Activated T-cell treated with anti-CD3 and anti-CD28 coated beads, Interleukin-2, amount 50 U/mL, for 48 hours (primary cell): Measurements from ENCODE around the gene ZPLD1.

Experiments
- DNase-seq, 2 experiments: peaks; one replicate each; pipeline ENCODE4 v3.0.0-alpha.2; 2020

ZPLD1 gene

DNA sequence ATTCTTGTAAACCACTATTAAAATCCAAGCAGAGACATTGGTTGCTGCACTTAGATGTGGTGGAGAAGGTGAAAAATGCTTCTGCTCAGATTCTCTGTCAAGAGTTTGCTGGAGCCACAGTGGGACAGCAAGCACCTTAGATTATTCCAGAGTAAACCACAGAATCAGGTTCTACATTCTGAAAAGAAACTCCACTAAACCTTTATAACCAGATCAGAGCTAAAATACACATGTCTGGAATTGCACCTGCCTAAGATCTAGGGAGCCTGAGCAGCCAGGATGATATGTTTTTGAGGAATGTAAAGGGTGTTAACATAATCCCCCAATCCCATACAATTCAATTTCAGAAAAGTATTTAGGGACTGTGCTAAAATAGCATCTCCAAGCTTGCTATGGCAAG is at the start of gene ZPLD1:
TSS of gene ZPLD1 (plus strand) at position 301 of the 400 bp plus-strand sequence. CDS start 3,473 bp downstream, outside the sequence.
- no peak for DNase-seq

DNA sequence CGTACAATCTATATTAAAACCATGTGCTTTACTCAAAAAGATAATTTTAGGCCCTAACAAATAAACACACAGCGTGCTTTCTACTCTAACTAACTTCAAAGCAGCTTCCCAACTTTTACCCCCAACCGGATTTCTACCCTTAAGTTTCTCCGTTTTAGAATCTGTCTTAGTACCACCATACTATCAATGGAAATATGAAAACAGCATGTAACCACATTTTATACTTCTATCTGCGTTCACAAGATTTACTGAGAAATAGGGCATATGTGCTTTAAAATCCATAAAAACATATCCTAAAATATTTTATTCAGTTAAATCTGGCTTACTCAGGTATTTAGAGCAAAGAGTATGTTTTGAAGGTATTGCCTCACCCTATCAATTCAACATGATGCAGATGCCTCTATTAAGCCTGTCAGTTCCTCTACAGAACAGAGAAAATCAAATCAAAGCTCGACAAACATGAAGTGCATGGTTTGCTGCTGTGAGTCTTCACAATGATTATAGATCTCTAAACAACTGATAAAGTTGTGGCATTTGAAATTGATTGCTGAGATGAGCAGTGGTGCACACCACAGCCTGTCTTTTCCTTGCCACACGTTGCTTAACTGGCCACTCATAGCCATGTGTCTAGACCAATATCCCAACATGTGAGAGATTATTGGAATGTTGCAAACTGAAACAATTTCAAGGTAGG is 44.5 kb upstream of the ZPLD1 start:
- DNase-seq = no peak

DNA sequence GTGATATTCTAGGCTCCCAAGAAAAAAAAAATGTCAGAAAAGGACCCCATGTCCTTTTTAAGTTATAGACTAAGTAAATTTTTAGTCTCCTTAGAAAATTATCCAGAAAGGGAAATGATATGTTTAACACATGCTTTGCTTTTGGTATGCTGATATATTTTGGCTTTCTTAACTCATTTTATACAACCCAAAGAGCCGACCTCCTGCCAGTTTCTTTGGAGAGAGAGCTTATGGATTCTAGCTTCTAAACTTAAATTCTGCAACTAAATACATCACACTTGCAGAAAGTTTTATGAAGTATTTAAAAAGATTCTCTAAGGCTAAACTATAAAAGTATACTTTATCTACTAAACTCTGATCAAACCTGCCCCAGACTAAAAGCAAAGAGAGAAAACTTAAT is 43.9 kb upstream of the ZPLD1 start:
- no peak for DNase-seq

DNA sequence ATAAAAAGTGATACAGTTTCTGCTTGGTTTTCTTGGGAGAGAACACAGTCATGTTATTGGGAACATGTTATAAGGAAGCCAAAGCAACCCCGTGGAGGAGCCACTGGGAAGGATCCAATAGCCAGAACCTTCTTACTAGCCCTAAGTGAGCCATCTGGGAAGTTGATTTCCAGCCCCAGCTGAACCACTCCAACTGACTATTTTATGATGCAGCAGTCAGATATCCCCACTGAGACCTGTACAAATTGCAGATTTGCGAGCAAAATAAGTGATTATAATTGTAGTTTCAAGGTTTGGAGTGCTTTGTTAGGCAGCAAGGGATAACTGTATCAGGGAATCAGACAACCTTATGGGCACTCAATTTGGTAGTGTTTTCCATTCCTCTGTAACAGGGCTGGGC is 43.3 kb upstream of the ZPLD1 start:
- no peak for DNase-seq

DNA sequence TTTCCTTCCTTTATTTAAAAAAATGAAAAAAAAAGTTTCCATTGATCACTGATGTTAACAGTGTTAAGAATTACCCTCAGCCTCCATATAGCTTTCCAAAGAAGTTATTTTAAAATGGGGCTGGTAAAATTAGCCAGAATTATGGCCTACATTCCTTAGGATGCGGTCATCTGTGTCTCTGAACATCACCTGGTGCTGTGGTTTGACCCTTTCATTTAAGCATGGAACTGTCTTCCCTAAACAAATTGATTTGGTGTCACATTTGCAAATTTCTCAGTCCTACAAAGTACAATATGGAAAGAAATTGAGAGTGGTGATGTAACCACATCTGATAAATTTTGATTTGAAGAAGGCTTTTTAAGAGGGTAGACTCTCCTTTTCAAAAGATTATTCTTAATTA is 40.3 kb upstream of the ZPLD1 start:
- DNase-seq = no peak

DNA sequence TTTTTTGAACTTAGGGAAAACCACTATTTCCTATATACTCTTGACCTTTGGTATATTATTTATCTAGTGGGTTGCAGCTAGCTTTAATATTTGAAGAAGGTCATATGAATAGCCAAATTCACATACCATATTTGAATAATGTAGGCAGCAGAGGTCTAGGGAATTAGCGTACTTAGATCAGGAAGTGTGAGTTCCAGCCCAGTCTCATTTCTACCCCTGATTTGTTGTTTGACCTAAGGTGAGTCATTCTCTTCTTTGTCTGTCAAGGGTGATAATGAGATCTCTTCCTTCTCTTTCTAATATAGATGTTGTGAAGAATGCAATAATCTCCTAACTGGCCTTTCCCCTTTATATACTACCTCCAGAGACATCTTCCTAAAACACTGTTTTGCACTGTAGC is 36.6 kb upstream of the ZPLD1 start:
- no peak for DNase-seq

DNA sequence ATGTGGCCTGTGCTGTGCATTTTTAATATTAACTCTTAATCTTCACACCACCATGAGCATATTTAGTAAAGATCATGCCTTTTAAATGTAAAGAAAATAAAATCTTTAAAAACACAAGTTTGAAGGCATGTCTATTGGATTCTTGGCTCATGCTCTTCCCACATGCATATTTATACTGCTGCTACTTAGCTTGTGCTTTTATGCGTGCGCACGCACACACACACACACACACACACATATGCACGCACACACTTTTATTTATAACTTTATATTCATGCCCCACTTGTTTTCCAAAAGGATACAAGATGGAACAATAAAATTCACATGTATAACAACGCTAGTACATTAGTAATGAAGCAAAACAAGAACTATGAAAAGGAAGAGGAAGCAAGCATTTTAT is 36.1 kb upstream of the ZPLD1 start:
- no peak for DNase-seq

DNA sequence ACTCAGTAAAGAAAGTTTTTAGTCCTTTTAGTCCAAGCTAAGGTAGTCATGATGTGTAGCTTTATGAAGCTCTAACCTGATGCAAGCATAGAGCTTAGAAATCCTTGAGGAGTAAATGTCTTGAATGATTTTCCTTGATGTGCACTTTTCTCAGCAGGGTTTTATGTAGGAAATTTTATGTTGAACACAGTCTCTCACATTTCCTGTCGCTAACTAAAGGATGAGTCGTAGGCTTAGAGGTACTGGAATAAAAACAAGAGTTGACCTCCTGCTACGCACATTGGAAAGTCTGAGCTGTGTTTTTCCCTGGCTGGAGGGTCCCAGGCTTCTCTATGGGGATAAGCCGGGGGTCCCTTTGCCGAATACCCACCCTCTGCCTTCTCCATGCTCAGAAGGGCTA is 34.7 kb upstream of the ZPLD1 start:
- no peak for DNase-seq

DNA sequence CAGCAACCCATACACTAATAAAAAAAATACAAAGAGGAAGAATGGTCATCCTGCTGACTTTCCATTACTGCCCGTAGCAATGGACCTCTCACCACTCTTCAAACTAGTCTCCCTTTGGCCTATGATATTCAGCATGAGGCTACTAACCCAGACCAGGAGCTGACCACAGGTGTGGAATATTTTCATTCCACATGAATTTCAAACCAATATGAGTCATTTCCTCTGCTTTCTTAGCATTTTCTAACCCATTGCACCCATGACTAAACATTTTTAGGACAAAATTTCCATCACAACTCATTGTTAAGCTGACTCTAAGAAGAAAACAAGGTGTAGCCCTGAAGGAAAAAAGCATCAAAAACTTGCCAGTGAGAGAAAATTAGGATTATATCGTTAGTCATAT is 34.0 kb upstream of the ZPLD1 start:
- no peak for DNase-seq

DNA sequence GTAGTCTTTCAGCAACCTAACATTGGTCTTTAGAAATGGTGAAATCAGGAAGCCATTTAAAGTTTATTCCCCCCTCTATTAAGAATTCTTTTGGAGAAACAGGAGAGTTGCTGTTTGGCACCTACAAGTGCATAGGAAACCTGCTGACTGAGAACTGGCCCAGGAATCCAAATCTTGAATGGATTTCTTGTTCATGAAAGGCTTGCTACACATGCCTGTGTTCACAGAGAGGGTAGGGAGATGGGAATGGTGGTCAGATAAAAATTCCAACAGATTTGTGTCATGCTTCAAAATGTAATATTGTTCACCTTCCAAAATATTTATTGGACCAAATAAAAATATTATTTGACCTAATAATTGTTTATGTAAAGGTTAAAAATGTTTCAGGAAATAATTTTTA is 24.2 kb upstream of the ZPLD1 start:
- DNase-seq = no peak

DNA sequence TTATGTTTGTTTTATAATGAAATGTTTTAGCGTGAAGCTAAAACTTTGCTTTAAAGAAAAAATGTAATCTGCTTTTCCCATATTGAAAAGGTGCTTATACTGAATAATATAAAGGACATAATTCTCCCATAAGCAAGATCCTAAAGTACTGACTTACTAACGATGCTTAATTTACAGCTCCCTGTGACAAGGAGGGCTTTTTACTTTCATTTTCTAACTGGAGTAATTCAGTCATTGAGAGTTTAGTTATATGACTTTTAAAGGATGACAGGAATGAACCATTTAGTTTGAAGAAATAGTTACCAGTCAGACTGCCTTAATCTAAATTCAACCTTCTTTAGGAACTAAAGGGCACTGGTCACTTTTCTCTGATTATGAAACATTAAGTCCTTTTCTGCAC is 19.3 kb upstream of the ZPLD1 start:
- no peak for DNase-seq

DNA sequence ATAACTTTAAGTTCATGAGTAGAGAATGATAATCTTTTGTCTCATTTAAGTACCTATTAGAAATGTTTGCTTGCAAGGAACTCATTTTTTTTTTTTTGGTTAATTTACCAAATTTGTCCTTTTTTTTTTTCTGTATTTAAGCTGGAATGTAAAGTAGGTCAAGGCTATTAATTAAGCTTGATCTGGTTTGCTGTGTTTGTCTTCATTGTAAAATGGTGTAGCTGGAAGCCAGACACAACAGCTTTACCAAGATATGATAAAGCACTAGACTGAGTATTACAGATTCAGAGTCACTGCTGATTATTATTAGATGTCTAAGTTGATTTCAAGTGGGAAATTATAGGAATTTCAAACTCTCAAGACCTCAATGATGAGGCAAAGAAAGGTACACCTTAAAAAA is 15.0 kb upstream of the ZPLD1 start:
- DNase-seq = no peak

DNA sequence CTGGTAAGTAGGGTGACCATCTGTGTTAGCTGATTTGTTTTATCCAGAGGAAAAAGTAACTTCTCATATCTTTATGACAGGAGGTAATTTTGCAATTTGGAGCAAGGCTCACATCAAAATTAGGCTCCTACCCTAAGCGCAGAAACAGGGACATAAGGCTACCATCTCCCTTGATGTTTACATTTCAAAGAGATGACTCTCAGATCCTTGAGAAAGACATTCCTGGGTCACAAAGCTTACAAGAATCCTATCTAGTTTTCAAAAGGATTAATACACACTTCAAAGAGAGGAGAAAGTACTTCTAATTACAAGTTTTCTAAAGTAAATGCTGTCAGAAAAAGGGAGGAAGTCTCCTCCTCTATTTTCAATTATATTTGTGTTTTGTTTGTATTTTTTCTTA is 7.0 kb downstream of the ZPLD1 start:
- no peak for DNase-seq

DNA sequence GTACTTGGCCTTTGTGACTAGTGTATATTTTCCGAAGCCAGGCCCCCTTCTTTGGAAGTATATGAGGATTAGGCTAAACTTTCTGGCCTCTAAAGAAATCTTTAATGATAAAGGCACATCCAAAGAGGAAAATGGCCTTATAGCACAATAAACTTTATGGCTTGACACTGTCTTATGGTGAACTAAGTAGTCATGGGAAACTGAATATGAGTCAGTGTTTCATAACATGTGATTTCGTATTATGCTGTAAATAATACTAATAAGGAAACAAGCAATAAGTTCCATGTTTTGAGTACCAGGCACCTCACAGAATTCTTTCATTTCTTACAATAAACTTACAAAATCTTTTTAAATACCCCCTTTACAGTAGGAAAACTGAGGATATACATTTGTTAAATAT is 8.2 kb downstream of the ZPLD1 start:
- no peak for DNase-seq

DNA sequence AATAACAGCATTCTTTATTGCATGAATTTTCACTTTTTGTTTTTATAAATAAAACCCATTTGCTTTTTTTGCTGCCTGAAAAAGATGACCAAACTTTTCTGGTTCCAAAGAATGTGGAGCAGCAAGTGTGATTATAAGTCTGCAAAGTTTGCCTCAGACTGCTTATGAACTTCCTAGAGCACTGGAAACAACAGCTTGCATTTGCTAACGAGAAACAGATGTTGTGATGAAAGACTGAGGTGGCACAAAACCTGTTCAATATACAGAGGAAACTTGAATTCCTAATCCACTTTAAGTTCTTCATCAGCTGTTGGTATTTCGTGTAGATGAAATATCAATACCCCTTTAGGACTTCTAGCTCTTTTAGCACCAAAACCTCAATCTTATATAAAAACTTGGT is 9.3 kb downstream of the ZPLD1 start:
- DNase-seq = no peak

DNA sequence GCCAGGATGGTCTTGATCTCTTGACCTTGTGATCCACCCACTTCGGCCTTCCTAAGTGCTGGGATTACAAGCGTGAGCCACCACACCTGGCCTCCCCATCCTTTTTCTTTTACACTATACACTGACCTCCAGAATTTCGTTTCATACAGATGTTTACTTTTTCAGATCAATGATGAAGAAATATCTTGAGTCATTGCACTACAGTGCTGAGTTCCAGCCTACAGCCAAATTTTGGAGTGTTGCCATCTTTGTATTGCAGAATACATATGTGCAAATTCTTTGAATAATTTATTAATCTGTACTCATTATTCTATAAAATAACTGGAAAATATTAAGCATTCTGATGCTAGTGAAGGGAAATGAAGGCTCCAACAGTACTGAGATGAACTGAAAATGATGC is 12.5 kb downstream of the ZPLD1 start:
- no peak for DNase-seq

DNA sequence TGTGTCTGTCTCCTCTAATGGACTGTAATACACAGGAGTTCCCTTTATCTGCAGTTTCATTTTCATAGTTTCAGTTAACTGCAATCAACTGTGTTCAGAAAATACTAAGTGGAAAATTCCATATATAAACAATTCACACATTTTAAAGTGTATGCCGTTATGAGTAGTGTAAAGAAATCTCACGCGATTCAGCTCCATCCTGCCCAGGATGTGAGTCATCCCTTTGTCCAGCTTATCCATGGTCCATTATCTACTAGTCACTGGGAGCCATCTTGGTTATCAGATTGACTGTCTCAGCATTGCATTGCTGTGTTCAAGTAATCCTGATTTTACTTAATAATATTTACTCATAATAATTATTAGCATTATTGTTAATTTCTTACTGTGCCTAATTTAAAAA is 14.5 kb downstream of the ZPLD1 start:
- DNase-seq = no peak

DNA sequence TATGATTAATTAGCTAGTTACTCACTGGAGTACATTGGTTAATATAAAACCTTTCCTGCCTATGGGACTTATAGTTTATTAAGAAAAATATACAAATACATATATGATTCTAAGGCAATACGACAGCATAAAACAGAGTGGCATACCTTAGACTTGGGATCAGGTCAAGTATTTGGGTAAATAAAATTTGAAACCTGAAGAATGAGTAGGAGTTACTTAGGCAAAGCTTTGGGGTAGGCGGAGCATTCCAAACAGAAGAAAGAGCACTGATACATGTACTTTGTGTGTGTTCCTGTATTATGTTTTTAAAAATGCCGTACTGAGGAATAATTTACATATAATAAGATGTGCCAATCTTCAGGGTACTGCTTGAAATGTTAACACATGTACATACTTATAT is 15.1 kb downstream of the ZPLD1 start:
- no peak for DNase-seq

DNA sequence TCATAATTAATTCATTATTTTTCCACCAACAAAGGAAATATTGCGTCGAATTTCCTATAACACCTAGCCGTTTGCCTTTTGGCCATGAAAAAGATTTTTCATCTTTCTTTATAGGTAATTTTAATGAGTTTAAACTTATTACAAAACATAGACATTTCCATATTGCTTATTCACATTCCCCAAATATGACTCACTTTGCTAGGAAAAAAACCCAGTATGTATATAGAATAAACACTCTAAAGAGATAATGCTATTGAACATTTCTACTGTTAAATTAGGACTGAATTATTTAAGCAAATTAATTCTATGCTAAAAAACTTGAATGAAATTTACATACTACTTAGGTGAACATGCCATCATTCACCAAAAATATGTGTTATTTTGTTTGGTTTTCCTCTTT is 16.2 kb downstream of the ZPLD1 start:
- no peak for DNase-seq

DNA sequence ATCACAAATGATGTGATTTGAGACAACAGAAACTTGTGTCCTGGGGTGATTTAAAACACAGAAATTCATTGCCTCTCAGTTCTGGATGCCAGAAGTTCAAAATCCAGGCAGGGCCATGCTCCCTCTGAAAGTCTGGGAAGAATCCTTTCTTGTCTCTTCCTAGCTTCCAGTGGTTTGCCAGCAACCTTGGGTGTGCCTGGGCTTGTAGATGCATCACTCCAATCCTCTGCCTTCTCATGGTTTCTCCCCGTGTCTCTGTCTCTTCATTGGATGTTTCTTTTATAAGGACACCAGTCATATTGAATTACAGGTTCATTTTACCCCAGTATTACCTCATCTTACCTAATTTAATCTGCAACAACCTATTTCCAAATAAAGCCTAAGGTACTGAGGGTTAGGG is 16.7 kb downstream of the ZPLD1 start:
- DNase-seq = no peak

DNA sequence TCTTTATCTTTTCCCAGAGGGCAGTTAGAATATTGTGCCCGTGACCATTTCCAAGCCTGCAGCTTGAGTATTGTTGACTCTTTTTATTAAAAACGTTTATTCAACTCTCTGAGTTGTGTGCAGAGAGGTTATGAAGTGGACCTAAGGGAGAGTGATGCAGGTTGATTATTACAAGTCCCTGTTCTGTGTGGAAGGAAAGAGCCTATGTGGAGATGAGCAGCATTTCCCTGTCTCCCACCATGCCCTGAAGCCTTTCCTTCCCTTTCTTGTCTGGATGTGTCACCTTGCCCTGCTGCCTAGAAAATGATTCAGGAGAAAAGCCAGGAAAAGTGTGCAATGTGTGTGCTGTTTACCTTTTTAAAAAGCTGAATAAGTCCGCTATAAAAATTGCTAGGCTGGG is 19.4 kb downstream of the ZPLD1 start:
- no peak for DNase-seq

DNA sequence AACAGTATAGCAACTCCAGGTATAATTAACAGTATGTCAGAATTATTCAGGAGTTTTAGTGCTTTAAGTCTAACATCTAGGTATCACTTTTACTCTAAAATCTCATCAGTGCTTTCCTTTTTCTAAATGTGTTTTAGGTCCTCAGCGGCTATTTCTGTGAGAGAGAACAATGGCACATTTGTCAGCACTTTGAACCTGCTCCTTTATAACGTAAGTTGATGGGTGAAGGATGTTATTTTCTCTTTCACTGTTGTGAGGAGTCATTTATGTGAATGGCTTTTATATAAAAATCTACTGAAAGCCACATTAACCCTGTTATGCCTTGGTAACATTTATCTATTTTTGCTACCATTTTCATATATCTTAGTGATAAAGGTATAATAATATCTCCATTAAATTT is 22.8 kb downstream of the ZPLD1 start:
- DNase-seq = no peak

DNA sequence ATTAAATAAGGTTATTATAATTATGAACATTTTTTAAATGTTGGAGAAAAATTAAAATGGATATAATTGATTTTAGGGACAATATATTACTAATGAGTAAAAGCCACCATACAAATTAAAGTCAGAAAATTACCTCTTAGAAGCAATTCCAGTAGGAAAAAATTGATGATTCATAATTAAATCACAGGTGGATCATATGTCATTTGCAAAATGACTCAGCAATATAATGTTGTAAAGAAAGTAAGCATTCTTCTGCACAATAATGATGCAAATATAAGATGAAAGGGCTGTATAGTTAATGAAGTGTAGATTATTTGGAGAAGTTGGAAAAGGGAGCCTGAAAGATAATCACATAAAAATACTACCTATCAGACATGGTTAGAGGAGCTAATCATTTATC is 25.8 kb downstream of the ZPLD1 start:
- DNase-seq = no peak

DNA sequence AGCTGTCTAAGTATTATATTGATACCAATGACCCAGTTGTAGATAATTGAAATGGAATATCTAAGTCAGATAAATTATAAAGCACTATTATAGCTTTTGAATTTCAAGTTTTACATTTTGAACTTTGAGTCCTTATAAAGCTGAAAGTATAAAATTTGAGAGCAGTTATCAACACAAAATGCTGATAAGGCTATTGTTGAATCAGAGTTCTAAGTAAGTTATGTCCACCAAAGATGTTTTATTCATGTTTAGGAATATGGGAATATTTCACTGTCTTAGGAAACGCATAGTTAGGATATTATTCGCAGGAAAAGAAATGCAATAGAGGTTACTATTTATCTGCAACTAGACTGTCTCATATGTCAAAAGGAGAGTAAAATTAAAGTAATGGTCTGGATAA is 29.4 kb downstream of the ZPLD1 start:
- no peak for DNase-seq

DNA sequence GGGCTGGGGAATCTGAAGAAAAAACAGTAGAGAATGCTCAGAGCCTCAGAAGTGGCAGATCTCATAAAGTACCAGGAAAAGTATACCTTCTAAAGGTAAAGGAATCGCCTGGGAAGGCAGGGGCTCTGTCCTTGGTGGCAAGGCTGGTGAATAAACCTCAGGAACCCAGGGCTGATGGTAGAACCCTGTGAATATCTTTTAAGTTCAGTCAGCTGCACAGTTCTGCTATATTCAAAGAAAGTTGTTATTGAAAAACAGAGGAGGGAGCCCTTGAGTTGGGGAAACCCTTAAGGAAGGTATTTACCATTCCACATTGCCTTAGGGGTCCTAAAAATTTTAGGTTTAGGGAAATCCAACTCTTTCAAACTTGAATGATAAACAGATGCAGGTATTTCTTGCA is 31.2 kb downstream of the ZPLD1 start:
- DNase-seq = no peak

DNA sequence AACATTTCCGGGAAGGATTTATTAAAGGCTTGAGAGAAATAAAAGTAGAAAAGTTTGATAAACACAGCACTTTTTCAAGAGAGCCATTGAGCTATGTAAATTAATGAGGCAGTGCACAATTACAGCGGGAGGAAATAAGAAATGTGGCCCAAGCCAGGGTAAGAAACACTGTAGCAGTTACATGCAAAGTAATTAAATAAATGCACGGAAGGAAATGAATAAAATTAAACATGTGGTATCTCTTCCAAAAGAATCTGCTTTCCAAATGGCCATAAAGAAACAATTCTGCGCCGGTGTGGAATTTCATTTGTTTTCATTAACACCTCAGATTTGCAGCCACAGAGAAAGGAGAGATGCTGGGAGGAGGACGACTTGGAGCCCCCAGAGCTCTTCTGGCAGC is 35.3 kb downstream of the ZPLD1 start:
- no peak for DNase-seq
